GM21717 (cell line): ENCODE data around the gene TRPM1.

Experiments used
- ATAC-seq: cut with Tn5 transposase; IDR thresholded peaks from one replicate; pipeline ENCODE4 v1.9.1; 2021; ENCODE audit warnings: mild to moderate bottlenecking, moderate library complexity; ENCODE audit not compliant: unreplicated experiment

TRPM1 gene

GRCh38 chr15:31021067-31021665, 80.4 kb downstream of the TRPM1 start:
- ATAC-seq: no peak

- no peak for ATAC-seq
Measured at GRCh38 chr15:31020542-31020941, 81.0 kb downstream of the TRPM1 start.

- no peak for ATAC-seq
Measured at GRCh38 chr15:31019986-31020385, 81.5 kb downstream of the TRPM1 start.

- ATAC-seq: no peak
Measured at GRCh38 chr15:31017311-31017710, 84.2 kb downstream of the TRPM1 start.

GRCh38 chr15:31016446-31016915, 85.0 kb downstream of the TRPM1 start:
- no peak for ATAC-seq

GRCh38 chr15:31014608-31014925, 87.0 kb downstream of the TRPM1 start:
- no peak for ATAC-seq

- ATAC-seq: peak; percentile 90
Measured at GRCh38 chr15:31013863-31014607, 87.5 kb downstream of the TRPM1 start.

- no peak for ATAC-seq
Measured at GRCh38 chr15:31012455-31012854, 89.1 kb downstream of the TRPM1 start.

- ATAC-seq: no peak
Measured at GRCh38 chr15:31010036-31010435, 91.5 kb downstream of the TRPM1 start.

- ATAC-seq: no peak
Measured at GRCh38 chr15:31005660-31006059, 95.9 kb downstream of the TRPM1 start.

GRCh38 chr15:31004220-31004733, 97.2 kb downstream of the TRPM1 start:
- peak; percentile 72 for ATAC-seq

GRCh38 chr15:31001702-31002101, 99.8 kb downstream of the TRPM1 start:
- no peak for ATAC-seq

- ATAC-seq: no peak
Measured at GRCh38 chr15:30999729-31000128, 101.8 kb downstream of the TRPM1 start.

GRCh38 chr15:30997270-30997669, 104.3 kb downstream of the TRPM1 start:
- no peak for ATAC-seq

- no peak for ATAC-seq
Measured at GRCh38 chr15:30992249-30992864, 109.2 kb downstream of the TRPM1 start.

- ATAC-seq: peak; percentile 79
Measured at GRCh38 chr15:30991255-30992235, 110.0 kb downstream of the TRPM1 start, which contains the start of gene MTMR10. MTMR10 (minus strand) TSS chr15:30991628; CDS start chr15:30991506, 122 bp downstream.

- ATAC-seq: no peak
Measured at GRCh38 chr15:30990446-30991254, 110.9 kb downstream of the TRPM1 start.

GRCh38 chr15:30990036-30990435, 111.5 kb downstream of the TRPM1 start:
- no peak for ATAC-seq

- ATAC-seq: no peak
Measured at GRCh38 chr15:30985081-30985531, 116.4 kb downstream of the TRPM1 start.

- no peak for ATAC-seq
Measured at GRCh38 chr15:30984542-30984941, 117.0 kb downstream of the TRPM1 start.
